Heart left ventricle (tissue), 13 donors: ENCODE data around the gene ADH5.

Experiments
- POLR2A ChIP-seq, 2 donors: fragments of 450-650 bp; IDR thresholded peaks; one replicate each; pipeline ENCODE4 v1.6.1; 2017; ENCODE audit warnings: antibody characterized with exemption in 2 of 2, mild to moderate bottlenecking in 2 of 2, moderate library complexity in 2 of 2
- TF ChIP-seq, protein P1 (sequence below), 12 donors: fragments of 200-600 bp; sonication (generic) in 4 of 12; IDR thresholded peaks; one replicate each; pipeline versions ENCODE4 v1.5.0 to v1.8.0; 2018 to 2022; ENCODE audit warnings: antibody characterized with exemption in 12 of 12, mild to moderate bottlenecking in 5 of 12
- donor health status: ischemic (EF 13 %, LVEDD 7.1; RV severe dilation, severe dysfunction).
- donor health status: DM: no; HTN: yes; CAD: no.
- donor health status: DM: no; HTN: no; CAD: no.
- donor health status: ischemic (EF 25% LVEDD 6.9; RV normal size, moderate dysfunction).
- donor health status: ischemic (EF 25% LVEDD 5.7; RV mildly dilated, moderate dysfunction).
- donor health status: ischemic (EF 35%, LVEDD 5.7; RV mildly dilated, moderate dysfunction).
- donor health status: nonischemic (EF 11% LVEDD 7.7; RV severe dilation, severe dysfunction).
- donor health status: DM: yes; HTN: yes; CAD: no.
- donor health status: PGD.
- donor health status: ischemic (EF 29% LVEDD 5.4; RV normal size, mild dysfunction).
- donor health status: nonischemic (EF 23%, LVEDD 6.1; RV moderate dilation, normal function).

GRCh38 chr4:99038213-99038612, 50.4 kb downstream of the ADH5 start:
- TF ChIP-seq, protein P1, sequence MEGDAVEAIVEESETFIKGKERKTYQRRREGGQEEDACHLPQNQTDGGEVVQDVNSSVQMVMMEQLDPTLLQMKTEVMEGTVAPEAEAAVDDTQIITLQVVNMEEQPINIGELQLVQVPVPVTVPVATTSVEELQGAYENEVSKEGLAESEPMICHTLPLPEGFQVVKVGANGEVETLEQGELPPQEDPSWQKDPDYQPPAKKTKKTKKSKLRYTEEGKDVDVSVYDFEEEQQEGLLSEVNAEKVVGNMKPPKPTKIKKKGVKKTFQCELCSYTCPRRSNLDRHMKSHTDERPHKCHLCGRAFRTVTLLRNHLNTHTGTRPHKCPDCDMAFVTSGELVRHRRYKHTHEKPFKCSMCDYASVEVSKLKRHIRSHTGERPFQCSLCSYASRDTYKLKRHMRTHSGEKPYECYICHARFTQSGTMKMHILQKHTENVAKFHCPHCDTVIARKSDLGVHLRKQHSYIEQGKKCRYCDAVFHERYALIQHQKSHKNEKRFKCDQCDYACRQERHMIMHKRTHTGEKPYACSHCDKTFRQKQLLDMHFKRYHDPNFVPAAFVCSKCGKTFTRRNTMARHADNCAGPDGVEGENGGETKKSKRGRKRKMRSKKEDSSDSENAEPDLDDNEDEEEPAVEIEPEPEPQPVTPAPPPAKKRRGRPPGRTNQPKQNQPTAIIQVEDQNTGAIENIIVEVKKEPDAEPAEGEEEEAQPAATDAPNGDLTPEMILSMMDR (IDR thresholded peaks at IDR 0.05) = no peak
- TF ChIP-seq POLR2A (IDR thresholded peaks at IDR 0.05) = no peak
